Activated T-cell treated with anti-CD3 and anti-CD28 coated beads, Interleukin-2, amount 50 U/mL, for 4 hours (primary cell): ENCODE measurements around the gene CSHL1. TPM values are rescaled to one million over a fixed set of nuclear protein-coding genes. Genes with fewer than 3 reads are reported as not detected.
"Not testable (repeated sequence)": the region's sequence is repeated elsewhere in the genome, so short reads cannot be mapped to it uniquely, and the experiment has no call there.

Source experiments
- ATAC-seq, 2 donors: fragments of 200-7000 bp; cut with Tn5 transposase; one replicate each; pipeline ENCODE4 v1.10.0; 2021
- DNase-seq: peaks from one replicate; pipeline ENCODE4 v3.0.0-alpha.2; 2020
- H3K27me3 Mint-ChIP-seq: one replicate; pipeline ENCODE4 v1.8.0; 2021; ENCODE audit warnings: low read depth, mixed read lengths
- H3K36me3 Mint-ChIP-seq: one replicate; pipeline ENCODE4 v1.8.0; 2022; ENCODE audit warnings: mixed read lengths; ENCODE audit not compliant: insufficient read depth
- H3K4me1 Mint-ChIP-seq: one replicate; pipeline ENCODE4 v1.8.0; 2021; ENCODE audit warnings: low read depth, mixed read lengths
- H3K4me3 Mint-ChIP-seq: one replicate; pipeline ENCODE4 v1.8.0; 2021; ENCODE audit warnings: mild to moderate bottlenecking, moderate library complexity, mixed read lengths
- H3K9me3 Mint-ChIP-seq: one replicate; pipeline ENCODE4 v1.8.0; 2021; ENCODE audit warnings: mixed read lengths
- total RNA-seq, 3 donors: library from RNA; stranded (reverse); gene quantifications; one replicate each; pipeline ENCODE4 v1.2.1, GENCODE V29; 2021

CSHL1 gene
- total RNA-seq, 3 donors from 2014 or later = not detected

GRCh38 chr17:63931981-63932561 lies 21.0 kb upstream of the CSHL1 start, which contains the start of gene CD79B:
Gene CD79B, minus strand, starts transcription at chr17:63932331. Its CDS starts 70 bp downstream, at chr17:63932261.
- peaks cover 27% of the 10 kb centered on the region for H3K4me1 Mint-ChIP-seq
- H3K27me3 Mint-ChIP-seq = no peaks in the 10 kb centered on the region
- H3K9me3 Mint-ChIP-seq = no peaks in the 10 kb centered on the region
- DNase-seq (no peak), ATAC-seq (peak; percentile 76 to 77)
- peak within 1 kb of the TSS; percentile 88 for H3K4me3 Mint-ChIP-seq
- no peaks in the 10 kb centered on the region for H3K36me3 Mint-ChIP-seq

- Mint-ChIP-seq H3K9me3 (no peaks in the 10 kb centered on the region), H3K36me3 (no peaks in the 10 kb centered on the region), H3K27me3 (no peaks in the 10 kb centered on the region), H3K4me1 (peaks cover 26% of the 10 kb centered on the region), H3K4me3 (peak overlapping the region; percentile 88)
- peak; percentile 64 to 69 for ATAC-seq
- peak; percentile 45 for DNase-seq
Observed at GRCh38 chr17:63930951-63931575, 20.0 kb upstream of the CSHL1 start.

- no peaks in the 10 kb centered on the region for H3K36me3 Mint-ChIP-seq
- peaks cover 25% of the 10 kb centered on the region for H3K4me1 Mint-ChIP-seq
- no peaks in the 10 kb centered on the region for H3K27me3 Mint-ChIP-seq
- no peak for ATAC-seq
- peak overlapping the region; percentile 88 for H3K4me3 Mint-ChIP-seq
- no peaks in the 10 kb centered on the region for H3K9me3 Mint-ChIP-seq
- DNase-seq = no peak
Observed at GRCh38 chr17:63929860-63930766, 19.1 kb upstream of the CSHL1 start.

- no peaks in the 10 kb centered on the region for H3K9me3 Mint-ChIP-seq
- H3K4me3 Mint-ChIP-seq = no peak overlapping the region
- DNase-seq (no peak), ATAC-seq (no peak)
- no peaks in the 10 kb centered on the region for H3K27me3 Mint-ChIP-seq
- H3K36me3 Mint-ChIP-seq = no peaks in the 10 kb centered on the region
- peaks cover 25% of the 10 kb centered on the region for H3K4me1 Mint-ChIP-seq
Observed at GRCh38 chr17:63928966-63929695, 18.1 kb upstream of the CSHL1 start.

GRCh38 chr17:63928172-63928666 lies 17.2 kb upstream of the CSHL1 start:
- H3K4me1 Mint-ChIP-seq = peaks cover 24% of the 10 kb centered on the region
- no peaks in the 10 kb centered on the region for H3K36me3 Mint-ChIP-seq
- H3K4me3 Mint-ChIP-seq = no peak overlapping the region
- DNase-seq (no peak), ATAC-seq (no peak)
- no peaks in the 10 kb centered on the region for H3K27me3 Mint-ChIP-seq
- no peaks in the 10 kb centered on the region for H3K9me3 Mint-ChIP-seq

- DNase-seq (no peak), ATAC-seq (no peak)
- H3K4me1 Mint-ChIP-seq = peaks cover 21% of the 10 kb centered on the region
- no peaks in the 10 kb centered on the region for H3K27me3 Mint-ChIP-seq
- H3K9me3 Mint-ChIP-seq = no peaks in the 10 kb centered on the region
- no peaks in the 10 kb centered on the region for H3K36me3 Mint-ChIP-seq
- H3K4me3 Mint-ChIP-seq = no peak overlapping the region
Observed at GRCh38 chr17:63927464-63928171, 16.6 kb upstream of the CSHL1 start.

- H3K36me3 Mint-ChIP-seq = no peaks in the 10 kb centered on the region
- DNase-seq (no peak), ATAC-seq (no peak)
- no peaks in the 10 kb centered on the region for H3K9me3 Mint-ChIP-seq
- no peaks in the 10 kb centered on the region for H3K27me3 Mint-ChIP-seq
- peaks cover 8% of the 10 kb centered on the region for H3K4me1 Mint-ChIP-seq
- no peak overlapping the region for H3K4me3 Mint-ChIP-seq
Observed at GRCh38 chr17:63926164-63926563, 15.1 kb upstream of the CSHL1 start.

GRCh38 chr17:63925615-63926014 lies 14.6 kb upstream of the CSHL1 start:
- Mint-ChIP-seq H3K27me3 (no peaks in the 10 kb centered on the region), H3K4me3 (no peak overlapping the region), H3K4me1 (peaks cover 3% of the 10 kb centered on the region), H3K36me3 (no peaks in the 10 kb centered on the region), H3K9me3 (no peaks in the 10 kb centered on the region)
- ATAC-seq (no peak), DNase-seq (no peak)

- H3K4me3 Mint-ChIP-seq, ATAC-seq, H3K36me3 Mint-ChIP-seq, DNase-seq, H3K9me3 Mint-ChIP-seq, H3K27me3 Mint-ChIP-seq, H3K4me1 Mint-ChIP-seq: not testable (repeated sequence)
Observed at GRCh38 chr17:63922402-63922801, 11.3 kb upstream of the CSHL1 start.

- not testable (repeated sequence) for ATAC-seq, H3K4me1 Mint-ChIP-seq, H3K27me3 Mint-ChIP-seq, H3K4me3 Mint-ChIP-seq, DNase-seq, H3K9me3 Mint-ChIP-seq, H3K36me3 Mint-ChIP-seq
Observed at GRCh38 chr17:63920779-63921178, 9.7 kb upstream of the CSHL1 start.

GRCh38 chr17:63920050-63920449 lies 9.0 kb upstream of the CSHL1 start:
- not testable (repeated sequence) for H3K4me3 Mint-ChIP-seq, H3K4me1 Mint-ChIP-seq, ATAC-seq, DNase-seq, H3K36me3 Mint-ChIP-seq, H3K27me3 Mint-ChIP-seq, H3K9me3 Mint-ChIP-seq

- H3K36me3 Mint-ChIP-seq = no peaks in the 10 kb centered on the region
- ATAC-seq = peak; percentile 93 to 95
- peak; percentile 70 for DNase-seq
- no peaks in the 10 kb centered on the region for H3K9me3 Mint-ChIP-seq
- H3K27me3 Mint-ChIP-seq = no peaks in the 10 kb centered on the region
- H3K4me3 Mint-ChIP-seq = no peak overlapping the region
- H3K4me1 Mint-ChIP-seq = peaks cover 10% of the 10 kb centered on the region
Observed at GRCh38 chr17:63919311-63919723, 8.3 kb upstream of the CSHL1 start.

- not testable (repeated sequence) for H3K36me3 Mint-ChIP-seq, H3K4me3 Mint-ChIP-seq, H3K4me1 Mint-ChIP-seq, DNase-seq, H3K27me3 Mint-ChIP-seq, ATAC-seq, H3K9me3 Mint-ChIP-seq
Observed at GRCh38 chr17:63918789-63919305, 7.8 kb upstream of the CSHL1 start, which contains the start of gene GH1. Gene GH1, minus strand, starts transcription at chr17:63918839. Its CDS starts 63 bp downstream, at chr17:63918776.
